Astrocyte of the cerebellum (primary cell): ENCODE measurements around the gene NUDT3.
"Not testable (repeated sequence)": the region's sequence is repeated elsewhere in the genome, so short reads cannot be mapped to it uniquely, and the experiment has no call there.

Source experiments
- DNase-seq: peaks from one replicate; pipeline ENCODE4 v3.0.0-alpha.2; 2011; ENCODE audit warnings: low read depth
- H3K4me3 ChIP-seq: 2 replicates; pipeline ENCODE4 v1.5.1; 2011; ENCODE audit warnings: mild to moderate bottlenecking, low read depth, low read length, moderate library complexity
- in situ Hi-C: cut with HindIII; loops from 2 replicates; pipeline ENCODE4 v1.10.0; 2017; ENCODE audit warnings: low sequenced_read_pairs
- TF ChIP-seq, protein P1 (sequence below): IDR thresholded peaks from 2 replicates; pipeline ENCODE4 v1.5.1; 2012; ENCODE audit warnings: low read length, low read depth, moderate library complexity, mild to moderate bottlenecking; ENCODE audit errors: missing control alignments

The NUDT3 gene

DNA sequence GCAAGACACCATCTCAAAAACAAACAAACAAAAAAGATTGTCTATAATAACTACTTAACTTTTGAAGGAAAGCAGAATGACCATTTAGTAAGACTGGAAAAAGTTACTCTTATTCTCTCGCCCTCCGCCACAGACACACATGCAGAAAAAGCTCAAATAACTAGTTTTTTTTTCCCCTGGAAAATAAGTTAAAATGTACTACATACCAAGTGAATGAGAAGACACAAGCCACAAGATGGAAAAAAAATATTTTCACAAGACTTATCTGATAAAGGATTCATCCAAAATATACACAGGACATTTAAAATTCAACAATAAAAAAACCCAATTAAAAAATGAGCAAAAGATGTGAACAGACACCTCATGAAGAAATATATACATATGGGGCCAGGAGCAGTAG, 31.9 kb downstream of the NUDT3 start:
- in situ Hi-C loops, result no loop called here
- TF ChIP-seq, protein P1, sequence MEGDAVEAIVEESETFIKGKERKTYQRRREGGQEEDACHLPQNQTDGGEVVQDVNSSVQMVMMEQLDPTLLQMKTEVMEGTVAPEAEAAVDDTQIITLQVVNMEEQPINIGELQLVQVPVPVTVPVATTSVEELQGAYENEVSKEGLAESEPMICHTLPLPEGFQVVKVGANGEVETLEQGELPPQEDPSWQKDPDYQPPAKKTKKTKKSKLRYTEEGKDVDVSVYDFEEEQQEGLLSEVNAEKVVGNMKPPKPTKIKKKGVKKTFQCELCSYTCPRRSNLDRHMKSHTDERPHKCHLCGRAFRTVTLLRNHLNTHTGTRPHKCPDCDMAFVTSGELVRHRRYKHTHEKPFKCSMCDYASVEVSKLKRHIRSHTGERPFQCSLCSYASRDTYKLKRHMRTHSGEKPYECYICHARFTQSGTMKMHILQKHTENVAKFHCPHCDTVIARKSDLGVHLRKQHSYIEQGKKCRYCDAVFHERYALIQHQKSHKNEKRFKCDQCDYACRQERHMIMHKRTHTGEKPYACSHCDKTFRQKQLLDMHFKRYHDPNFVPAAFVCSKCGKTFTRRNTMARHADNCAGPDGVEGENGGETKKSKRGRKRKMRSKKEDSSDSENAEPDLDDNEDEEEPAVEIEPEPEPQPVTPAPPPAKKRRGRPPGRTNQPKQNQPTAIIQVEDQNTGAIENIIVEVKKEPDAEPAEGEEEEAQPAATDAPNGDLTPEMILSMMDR, result no peak
- no peak for DNase-seq
- H3K4me3 ChIP-seq, result no peak overlapping the region

DNA sequence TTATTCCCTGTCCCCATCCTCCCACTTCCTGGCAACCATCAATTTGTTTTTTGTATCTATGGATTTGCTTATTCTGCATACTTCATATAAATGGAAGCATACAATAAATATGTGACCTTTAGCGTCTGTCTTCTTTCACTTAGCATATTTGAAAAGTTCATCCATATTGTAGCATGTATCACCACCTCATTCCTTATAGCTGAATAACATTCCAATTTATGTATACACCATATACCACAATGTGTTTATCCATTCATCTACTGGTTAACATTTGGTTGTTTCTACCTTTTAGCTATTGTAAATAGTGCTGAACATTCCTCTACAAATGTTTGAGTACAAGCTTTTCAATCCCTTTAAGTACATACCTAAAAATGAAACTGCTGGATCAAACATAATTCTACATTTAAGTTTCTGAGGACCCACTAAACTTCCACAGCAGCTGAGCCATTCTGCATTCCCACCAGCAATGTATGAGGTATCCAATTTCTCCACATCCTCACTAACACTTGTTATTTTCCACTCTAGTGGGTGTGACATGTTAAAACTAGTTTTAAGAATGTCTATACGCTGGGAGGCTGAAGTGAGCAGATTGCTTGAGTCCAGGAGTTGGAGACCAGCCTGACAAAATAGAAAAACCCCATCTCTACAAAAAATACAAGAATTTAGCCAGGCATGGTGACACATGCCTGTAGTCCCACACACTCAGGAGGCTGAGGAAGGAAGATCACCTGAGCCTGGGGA, 32.9 kb downstream of the NUDT3 start:
- TF ChIP-seq, protein P1, result no peak
- H3K4me3 ChIP-seq, result no peak overlapping the region
- in situ Hi-C loops, result no loop called here
- no peak for DNase-seq

DNA sequence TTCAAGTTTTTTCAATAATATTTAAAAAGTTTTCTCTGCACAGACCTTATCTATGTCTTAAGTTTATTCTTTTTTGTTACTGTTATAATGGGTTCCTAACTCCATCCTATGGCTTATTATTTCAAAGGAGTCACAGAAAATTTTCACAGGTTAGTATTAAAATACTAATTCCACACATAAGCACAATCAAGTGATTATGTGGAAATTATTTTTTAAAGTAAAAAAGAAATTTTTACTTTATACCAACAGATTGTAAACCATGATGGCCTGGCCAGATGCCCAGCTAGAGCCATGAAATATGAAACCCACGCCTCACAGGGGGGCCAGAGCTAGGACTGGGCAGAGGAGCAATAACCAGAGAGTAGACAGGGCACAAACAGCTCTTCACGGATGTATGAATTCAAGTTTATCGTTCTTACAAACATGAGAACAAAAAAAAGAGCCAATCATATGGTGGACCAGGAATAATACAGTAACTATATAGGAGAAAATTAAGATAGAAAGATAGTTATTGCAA, 34.0 kb downstream of the NUDT3 start:
- TF ChIP-seq, protein P1, result no peak
- no peak overlapping the region for H3K4me3 ChIP-seq
- DNase-seq, result peak; percentile 69
- in situ Hi-C loops, result no loop called here

DNA sequence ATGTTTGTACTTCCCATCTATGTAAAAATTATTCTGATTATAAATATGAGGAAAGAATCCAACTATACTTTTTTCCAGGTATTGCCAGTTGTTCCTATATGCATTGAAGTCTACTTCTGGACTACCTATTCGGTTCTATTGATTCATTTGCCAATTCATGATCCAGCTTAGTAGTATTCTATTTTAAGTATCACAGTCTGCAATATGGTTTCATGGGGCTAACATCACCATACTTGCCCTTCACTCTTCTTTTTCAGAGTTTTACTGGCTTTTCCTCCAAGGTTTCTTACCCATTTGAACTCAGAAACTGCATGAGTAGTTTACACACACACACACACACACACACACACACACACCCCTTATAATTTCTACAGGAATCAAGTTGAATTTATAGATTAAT, 34.5 kb downstream of the NUDT3 start:
- in situ Hi-C loops, result no loop called here
- H3K4me3 ChIP-seq, result no peak overlapping the region
- TF ChIP-seq, protein P1, result no peak
- no peak for DNase-seq

DNA sequence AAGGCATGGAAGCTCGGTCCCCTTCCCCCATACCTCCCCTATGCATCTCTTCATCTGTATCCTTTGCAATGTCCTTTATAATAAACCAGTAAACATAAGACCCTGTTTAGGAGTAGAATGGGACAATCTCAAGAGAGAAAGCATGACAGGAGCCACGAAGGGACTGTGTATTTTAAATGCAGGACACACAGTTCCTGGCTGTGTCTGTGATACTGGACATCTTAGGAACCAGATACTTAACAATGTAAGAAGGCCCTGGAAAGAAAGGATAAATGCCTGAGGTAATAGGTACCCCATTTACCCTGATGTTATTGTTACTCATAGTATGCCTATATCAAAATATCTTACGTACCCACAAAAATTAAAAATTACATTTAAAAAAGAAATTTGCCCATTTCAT, 36.6 kb downstream of the NUDT3 start:
- DNase-seq, result no peak
- in situ Hi-C loops, result no loop called here
- TF ChIP-seq, protein P1, result no peak

DNA sequence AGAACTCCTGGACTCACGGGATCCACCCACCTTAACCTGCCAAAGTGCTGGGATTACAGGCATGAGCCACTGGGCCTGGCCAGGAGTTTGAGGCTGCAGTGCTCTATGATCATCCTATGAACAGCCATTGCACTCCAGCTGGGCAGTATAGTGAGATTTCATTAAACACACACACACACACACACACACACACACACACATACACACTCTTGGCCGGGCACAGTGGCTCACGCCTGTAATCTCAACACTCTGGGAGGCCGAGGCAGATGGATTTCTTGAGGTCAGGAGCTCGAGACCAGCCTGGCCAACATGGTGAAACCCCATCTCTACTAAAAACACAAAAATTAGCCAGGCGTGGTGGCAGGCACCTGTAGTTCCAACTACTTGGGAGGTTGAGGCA, 38.2 kb downstream of the NUDT3 start:
- H3K4me3 ChIP-seq, DNase-seq, in situ Hi-C loops: not testable (repeated sequence)

More for the DNA sequence above, 36.6 kb downstream of the NUDT3 start:
- no peak overlapping the region for H3K4me3 ChIP-seq

DNA sequence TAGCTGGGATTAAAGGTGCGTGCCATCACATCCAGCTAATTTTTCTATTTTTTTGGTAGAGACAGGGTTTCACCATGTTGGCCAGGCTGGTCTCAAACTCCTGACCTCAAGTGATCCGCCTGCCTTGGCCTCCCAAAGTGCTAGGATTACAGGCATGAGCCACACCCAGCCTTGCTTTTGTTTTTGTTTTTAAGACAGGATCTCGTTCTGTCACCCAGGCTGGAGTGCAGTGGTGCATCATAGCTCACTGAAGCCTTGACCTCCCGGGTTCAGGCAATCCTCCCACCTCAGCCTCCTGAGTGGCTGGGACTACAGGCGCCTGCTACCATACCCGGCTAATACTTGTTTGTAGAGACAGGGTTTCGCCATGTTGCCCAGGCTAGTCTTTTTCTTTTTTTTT, 38.9 kb downstream of the NUDT3 start:
- in situ Hi-C loops, DNase-seq, H3K4me3 ChIP-seq: not testable (repeated sequence)
